HG02588 (cell line): ENCODE results near the gene UBXN10.
"Not testable (repeated sequence)": the region's sequence is repeated elsewhere in the genome, so short reads cannot be mapped to it uniquely, and the experiment has no call there.

ENCODE experiments used
- ATAC-seq: cut with Tn5 transposase; IDR thresholded peaks from one replicate; pipeline ENCODE4 v1.9.1; 2021; ENCODE audit warnings: mild to moderate bottlenecking, moderate library complexity; ENCODE audit not compliant: unreplicated experiment

UBXN10 gene

DNA sequence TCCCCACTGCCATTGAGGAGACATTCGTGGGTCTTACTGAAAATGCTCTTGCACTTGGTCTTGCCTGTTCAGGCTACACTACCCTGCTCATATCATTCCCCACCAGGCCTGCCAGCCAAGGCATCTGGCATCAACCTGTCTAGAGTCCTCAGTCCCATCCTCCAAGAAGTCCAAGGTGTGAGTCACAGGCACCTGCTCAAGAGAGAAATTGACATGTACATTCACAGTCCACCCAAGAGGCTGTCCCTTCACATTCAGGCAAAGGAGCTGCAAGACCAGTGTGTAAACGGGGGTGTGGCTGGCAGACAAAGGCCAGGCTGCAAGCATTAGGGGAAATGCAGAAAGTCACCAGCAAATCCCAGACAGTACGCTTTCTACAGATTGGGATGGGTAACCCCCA is 13.5 kb downstream of the UBXN10 start:
- no peak for ATAC-seq

DNA sequence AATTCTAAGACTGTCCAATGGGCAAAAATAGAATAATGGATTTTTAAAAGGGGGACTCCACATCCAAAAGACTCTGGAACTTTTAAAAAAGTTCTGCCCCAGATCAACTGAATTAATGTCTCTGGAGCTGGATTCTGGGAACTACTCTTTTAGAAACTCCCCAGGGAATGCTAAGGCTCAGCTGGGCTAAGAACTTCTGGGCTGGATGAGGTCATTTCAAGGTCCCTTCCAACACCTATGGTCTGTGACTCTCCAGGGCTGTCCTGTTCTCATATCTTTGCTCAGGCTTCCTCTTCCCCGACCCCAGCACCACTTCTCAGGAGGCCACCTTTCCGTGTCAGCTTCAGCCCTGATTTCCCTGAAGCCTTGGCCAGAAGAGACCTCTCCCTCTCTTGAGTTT is 13.9 kb downstream of the UBXN10 start:
- ATAC-seq = no peak

GRCh38 chr1:20200966-20201365 is 15.1 kb downstream of the UBXN10 start:
- no peak for ATAC-seq

DNA sequence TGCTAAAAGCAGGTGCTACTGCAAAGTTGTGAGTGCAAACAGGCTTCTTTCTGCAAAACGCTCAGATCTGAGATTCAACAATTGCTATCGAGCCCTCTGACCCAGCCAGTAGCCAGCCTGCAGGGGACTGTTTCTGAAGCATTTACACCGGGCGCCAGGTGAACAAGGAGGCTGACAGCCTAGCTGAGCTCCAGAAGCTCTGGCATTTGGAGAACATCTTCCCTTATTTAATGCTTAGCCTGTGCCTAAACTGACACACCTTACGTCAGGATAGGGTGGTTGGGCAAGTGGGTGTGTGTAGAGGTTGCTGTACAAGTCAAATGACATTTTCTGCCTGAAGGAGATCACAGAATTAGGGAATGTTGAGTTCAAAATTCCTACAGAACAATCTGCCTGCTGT is 16.3 kb downstream of the UBXN10 start:
- no peak for ATAC-seq

DNA sequence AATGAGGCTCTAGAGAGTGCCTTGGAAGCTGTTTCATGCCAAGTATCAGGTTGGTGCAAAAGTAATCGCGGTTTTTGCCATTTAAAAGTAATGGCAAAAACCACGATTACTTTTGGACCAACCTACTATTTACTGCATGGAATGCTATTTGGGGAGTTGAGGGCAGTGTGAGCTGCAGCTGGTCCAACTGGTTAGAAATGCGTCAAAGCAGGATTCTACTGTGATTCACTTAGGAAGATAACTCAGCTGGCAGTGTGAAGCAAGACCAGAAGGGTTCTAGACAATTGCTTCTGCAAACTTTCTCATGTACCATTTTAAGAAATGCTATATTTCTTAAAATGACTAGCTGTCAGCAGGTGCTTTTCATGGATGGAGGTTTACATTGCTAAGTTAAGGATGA is 21.6 kb downstream of the UBXN10 start:
- no peak for ATAC-seq

GRCh38 chr1:20209471-20209870 is 23.6 kb downstream of the UBXN10 start:
- no peak for ATAC-seq

DNA sequence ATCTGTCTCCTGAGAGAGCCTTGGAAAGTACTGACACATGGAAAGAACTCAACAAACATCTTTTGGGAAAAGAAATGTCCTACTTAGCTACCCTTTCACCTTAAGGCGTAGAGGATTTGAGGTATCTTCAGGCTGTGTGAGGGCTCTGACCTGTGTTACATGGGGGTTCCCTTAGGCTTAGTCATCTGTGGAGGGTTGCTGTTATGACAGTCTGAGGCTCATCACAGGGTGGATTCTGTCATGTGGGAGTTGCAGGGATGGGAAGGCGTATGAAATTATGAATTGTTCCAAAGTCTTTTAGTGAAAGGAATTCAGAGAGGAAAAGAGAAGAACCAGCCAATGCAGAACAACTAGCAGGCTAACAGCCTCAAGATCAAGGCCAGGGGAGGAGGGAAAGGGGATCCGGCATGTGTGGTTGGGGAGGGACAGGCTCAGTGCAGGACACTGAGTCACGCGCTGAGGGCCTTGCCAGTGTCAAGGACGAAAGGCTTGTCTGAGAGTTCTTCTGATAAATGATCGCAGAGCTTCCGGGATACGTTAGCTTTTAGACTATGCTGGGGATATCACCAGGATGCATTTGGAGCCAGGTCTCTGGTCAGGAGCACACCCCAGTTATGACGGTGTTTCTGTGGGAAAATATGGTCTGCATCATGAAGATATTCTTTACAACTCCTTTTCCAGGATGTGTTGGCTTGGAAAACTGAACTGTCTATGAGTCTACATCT is 25.0 kb downstream of the UBXN10 start:
- ATAC-seq = no peak

DNA sequence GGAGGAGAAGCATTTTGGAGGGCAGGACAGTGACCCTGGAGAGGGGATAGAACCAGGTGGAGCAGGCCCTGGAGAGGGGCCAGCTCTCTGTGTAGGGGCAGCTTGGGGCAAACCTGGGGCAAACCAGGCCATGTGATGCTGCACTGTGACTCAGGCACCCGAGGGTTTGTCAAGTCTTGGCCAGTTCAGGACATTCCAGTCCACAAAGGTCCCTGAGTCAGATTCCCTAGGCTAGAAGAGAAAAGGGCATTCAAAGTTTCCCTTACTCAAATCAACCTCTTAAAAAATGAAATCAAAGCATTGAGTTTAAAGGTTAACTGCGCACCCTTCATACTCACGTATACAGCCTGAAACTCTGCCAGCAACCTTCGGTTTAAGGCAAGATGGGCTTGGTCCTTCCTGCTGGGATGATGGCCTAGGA is 25.6 kb downstream of the UBXN10 start:
- no peak for ATAC-seq

DNA sequence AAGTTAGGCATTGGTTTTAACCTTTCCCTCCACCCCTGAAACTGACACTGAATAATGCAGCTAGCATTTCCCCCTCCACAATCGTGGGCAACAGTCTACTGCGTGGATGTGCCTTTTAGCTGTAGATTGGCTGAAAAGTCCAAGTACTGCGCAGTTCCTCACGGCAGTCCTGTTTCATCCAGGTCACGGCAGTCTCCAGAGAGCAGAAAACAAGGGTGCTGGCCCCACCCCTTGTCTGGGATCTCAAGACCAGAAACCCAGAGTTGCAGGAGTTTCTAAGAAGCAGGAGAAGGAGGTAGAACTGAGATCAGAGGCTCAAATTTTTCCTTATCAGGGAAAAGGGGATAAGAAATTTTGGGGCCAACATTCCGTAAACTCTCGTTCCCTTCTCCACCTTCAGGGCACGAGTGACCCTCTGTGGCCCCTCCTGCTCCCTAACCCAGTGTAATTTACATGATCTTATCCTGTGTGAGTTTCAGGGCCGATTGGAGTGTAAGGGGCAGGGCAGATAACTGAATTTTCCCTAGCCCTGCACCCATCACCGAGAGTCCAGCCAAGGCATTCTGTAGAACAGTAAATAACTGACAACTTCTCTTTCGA is 26.3 kb downstream of the UBXN10 start:
- no peak for ATAC-seq

DNA sequence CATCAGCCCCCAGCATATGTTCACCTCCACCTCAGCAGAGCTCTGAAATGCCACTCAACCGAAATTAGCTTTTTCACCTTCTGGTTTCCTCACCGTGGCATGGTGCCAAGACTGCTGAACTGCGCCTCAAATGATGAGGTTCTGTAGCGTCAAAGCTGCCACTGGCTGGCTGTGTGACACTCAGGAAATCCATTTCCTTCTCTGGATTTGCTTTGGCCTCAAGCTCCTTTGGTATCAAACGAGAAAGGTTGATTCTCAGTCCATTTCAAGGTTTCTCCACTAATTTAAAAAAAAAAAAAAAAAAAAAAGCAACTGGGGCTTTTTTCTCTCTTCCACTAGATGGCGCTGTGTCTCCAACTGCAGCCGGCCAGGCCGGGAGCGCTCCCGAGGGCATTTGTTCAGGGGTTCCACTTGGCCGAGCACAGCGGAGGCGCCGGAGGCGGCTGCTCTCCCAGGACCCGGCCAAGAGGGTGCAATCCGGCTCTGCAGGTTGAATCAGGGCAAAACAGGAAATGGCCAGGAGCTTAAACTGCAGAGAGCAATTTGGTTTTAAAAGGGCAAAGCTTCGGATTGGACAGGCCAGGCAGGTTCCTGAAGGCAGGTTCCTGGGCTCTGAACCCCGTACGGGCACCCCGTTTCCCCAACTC is 26.9 kb downstream of the UBXN10 start:
- no peak for ATAC-seq

- no peak for ATAC-seq
Measured at GRCh38 chr1:20215716-20216115, 29.8 kb downstream of the UBXN10 start.

GRCh38 chr1:20216574-20216973 is 30.7 kb downstream of the UBXN10 start:
- ATAC-seq = no peak

DNA sequence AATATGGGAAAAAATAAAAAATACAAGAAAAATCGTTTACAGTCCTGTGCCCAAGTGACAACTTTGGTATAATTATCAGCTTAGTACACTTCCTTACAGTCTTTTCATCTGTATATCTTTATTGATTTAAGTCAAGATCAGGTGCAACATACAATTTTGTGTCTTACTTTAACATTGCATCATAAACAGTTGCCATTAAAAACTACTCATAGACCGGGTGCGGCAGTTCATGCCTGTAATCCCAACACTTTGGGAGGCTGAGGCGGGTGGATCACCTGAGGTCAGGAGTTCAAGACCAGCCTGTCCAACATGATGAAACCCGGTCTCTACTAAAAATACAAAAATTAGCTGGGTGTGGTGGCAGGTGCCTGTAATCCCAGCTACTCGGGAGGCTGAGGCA is 33.2 kb downstream of the UBXN10 start:
- ATAC-seq = not testable (repeated sequence)

- no peak for ATAC-seq
Measured at GRCh38 chr1:20220036-20220435, 34.1 kb downstream of the UBXN10 start.

DNA sequence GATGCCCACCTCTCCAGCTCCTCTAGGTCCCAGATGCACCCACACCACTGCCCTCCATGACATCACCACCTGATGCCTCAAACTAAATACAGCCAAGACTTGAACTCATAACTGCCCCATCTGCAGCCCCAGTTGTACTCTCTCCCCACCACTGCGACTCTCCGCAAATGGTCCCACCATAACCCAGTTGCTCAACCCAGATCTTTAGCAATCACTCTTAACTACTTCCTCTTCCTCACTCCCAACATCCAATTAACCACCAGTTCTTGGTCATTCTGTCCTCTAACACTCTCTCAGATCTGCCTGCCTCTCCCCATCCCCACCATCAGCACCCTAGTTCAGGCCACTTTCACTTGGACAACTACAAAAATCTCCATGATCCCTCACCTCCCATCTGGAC is 37.2 kb downstream of the UBXN10 start:
- ATAC-seq = no peak

DNA sequence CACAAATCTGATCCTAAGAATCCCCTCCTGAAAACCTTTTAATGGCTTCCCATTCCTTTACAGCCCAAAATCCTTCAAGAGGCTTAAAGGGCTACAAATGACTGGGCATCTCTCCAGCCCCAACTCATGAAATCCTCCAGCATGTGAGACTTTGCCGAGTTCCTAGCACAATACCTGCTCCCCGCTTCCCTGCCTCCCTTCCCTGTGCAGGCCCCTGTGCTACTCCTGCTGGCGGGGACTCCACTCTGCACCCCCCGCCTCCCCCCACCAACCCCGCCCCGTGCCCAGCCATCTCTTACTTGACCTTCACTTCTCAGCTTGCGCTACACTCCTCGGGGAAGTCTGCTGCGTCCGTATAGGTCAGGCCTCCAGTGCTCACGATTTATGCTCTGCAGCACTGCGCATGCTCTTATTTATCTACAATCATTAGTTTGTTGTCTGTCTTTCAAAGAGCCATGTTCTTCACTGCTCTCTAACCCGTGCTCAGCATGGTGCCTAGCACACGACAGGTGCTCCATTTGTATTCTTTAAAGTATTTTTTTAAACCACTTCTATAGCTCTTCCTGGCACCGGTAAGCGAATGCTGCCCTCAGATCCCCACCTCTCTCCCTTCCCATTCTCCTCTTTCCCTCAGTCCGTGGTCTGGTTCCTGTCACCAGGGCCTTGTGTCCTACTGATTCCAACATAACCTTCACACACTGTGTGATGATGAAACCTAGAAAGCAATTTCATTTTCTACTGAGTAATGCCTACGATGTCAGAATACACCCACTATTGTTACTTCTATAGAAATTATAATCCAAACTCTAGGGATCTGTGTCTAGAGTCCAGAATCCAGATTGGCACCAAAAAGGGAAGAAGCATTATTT is 37.9 kb downstream of the UBXN10 start:
- ATAC-seq = no peak

GRCh38 chr1:20224546-20224945 is 38.6 kb downstream of the UBXN10 start:
- no peak for ATAC-seq

GRCh38 chr1:20227704-20228103 is 41.8 kb downstream of the UBXN10 start:
- no peak for ATAC-seq

GRCh38 chr1:20228314-20228825 is 42.5 kb downstream of the UBXN10 start:
- no peak for ATAC-seq

GRCh38 chr1:20229171-20229570 is 43.3 kb downstream of the UBXN10 start:
- ATAC-seq = no peak

DNA sequence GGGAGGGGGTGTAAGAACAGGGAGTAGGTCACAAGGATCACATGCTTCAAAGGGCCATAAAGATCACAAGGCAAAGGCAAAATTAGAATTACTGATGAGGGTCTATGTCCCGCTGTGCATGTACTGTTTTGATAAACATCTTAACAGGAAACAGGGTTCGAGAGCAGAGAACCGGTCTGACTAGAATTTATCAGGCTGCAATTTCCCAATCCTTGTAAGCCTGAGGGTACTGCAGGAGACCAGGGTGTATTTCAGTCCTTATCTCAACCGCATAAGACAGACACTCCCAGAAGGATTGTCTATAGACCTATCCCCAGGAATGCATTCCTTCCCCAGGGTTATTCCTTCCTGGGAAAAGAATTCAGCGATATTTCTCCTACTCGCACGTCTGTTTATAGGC is 46.7 kb downstream of the UBXN10 start:
- ATAC-seq = not testable (repeated sequence)
